GM12875 (cell line): Measurements from ENCODE around the gene MYO10.
"Not testable (repeated sequence)": the region's sequence is repeated elsewhere in the genome, so short reads cannot be mapped to it uniquely, and the experiment has no call there.

ENCODE experiments used
- H3K4me3 ChIP-seq: one replicate; pipeline ENCODE4 v1.5.1; 2011; ENCODE audit warnings: low read depth, low read length, control low read depth
- TF ChIP-seq, protein P1 (sequence below): IDR thresholded peaks from 2 replicates; pipeline ENCODE4 v1.5.1; 2011; ENCODE audit warnings: low read depth, mild to moderate bottlenecking, control low read depth, inconsistent platforms, low read length, moderate library complexity, borderline replicate concordance; ENCODE audit not compliant: insufficient read depth

The MYO10 gene

DNA sequence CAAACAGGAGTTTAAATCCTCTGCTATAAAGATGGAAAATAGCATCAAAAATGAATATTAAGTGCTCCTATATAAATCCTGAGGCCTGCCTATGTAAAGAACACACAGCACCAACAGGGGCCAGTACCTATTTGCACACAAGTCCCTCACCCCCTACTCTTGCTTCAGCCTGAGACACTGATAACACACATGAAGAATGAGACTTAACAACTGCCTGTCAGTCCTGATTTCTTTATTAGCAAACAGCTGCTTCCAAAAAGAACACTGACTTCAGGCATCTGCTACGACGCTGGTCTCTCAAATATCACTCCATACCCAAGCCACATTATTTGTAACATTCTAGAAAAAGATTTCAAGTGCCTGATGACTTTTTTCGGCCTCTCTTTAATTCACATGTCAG, 55.5 kb downstream of the MYO10 start:
- no peak overlapping the region for H3K4me3 ChIP-seq
- TF ChIP-seq, protein P1, sequence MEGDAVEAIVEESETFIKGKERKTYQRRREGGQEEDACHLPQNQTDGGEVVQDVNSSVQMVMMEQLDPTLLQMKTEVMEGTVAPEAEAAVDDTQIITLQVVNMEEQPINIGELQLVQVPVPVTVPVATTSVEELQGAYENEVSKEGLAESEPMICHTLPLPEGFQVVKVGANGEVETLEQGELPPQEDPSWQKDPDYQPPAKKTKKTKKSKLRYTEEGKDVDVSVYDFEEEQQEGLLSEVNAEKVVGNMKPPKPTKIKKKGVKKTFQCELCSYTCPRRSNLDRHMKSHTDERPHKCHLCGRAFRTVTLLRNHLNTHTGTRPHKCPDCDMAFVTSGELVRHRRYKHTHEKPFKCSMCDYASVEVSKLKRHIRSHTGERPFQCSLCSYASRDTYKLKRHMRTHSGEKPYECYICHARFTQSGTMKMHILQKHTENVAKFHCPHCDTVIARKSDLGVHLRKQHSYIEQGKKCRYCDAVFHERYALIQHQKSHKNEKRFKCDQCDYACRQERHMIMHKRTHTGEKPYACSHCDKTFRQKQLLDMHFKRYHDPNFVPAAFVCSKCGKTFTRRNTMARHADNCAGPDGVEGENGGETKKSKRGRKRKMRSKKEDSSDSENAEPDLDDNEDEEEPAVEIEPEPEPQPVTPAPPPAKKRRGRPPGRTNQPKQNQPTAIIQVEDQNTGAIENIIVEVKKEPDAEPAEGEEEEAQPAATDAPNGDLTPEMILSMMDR, result no peak

DNA sequence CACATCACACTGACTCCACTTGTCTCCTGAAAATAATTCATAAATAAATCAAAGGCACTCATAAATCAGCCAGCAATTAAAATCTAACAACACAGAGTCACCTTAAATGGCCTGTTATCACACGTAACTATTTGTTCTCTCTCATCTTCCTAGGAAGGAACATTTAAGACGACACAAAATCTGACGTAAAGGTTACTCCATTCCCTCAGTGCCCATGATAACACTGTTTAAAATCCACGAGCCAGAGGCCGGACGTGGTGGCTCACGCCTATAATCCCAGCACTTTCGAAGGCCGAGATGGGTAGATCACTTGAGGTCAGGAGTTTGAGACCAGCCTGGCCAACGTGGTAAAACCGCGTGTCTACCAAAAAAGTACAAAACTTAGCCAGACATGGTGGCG, 56.4 kb downstream of the MYO10 start:
- TF ChIP-seq, protein P1, result no peak

DNA sequence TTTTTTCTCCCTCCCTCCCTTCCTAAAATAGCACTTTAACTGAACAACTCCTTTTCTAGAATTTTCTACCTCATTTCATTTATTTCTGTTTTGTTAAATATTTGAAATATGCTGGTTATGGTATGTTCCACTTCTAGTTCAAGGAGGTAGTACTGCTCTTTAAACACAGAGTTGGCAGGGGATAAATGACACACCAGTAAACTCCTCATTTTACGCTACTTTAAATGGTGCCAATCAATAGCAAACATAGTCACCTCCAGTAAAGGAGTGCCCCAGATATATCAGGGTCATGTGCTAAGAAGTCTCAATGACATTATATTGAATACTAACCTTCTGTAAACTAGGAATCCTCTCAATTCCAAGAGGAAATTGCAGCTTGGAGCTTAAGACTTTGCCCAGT, 56.9 kb downstream of the MYO10 start:
- TF ChIP-seq, protein P1, result no peak
- no peak overlapping the region for H3K4me3 ChIP-seq

More for the DNA sequence above, 56.4 kb downstream of the MYO10 start:
- no peak overlapping the region for H3K4me3 ChIP-seq

DNA sequence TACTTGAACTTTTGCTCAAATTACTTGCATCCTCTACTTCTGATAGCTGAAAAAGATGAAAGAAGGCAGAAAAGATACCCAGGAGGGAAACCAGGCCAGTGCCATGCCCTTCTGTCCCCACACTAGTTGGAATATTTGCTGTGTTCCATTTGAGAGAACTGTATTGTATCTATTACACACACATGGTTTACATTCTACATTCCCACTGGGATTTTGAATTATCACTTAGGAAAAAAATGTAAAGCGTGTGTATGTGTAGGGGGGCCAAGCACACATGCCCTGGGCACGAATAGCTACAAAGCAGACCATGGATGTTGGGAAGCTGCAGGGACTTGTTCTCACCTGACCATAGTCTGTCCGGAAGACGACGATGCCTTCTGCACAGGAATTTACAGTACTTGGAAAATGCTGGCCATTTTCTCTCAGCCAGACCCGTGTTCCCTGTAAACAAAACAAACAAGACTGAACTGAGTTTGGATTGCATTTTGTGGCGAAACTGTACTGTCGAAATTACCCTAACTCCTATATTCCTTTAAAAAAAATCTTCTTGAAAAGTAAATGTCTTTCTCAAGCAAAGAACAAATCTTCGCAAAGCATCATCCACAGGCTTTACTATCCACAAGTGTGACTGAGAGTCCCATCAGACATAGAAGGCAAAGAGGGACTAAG, 58.7 kb downstream of the MYO10 start:
- H3K4me3 ChIP-seq, result no peak overlapping the region
- TF ChIP-seq, protein P1, result no peak

DNA sequence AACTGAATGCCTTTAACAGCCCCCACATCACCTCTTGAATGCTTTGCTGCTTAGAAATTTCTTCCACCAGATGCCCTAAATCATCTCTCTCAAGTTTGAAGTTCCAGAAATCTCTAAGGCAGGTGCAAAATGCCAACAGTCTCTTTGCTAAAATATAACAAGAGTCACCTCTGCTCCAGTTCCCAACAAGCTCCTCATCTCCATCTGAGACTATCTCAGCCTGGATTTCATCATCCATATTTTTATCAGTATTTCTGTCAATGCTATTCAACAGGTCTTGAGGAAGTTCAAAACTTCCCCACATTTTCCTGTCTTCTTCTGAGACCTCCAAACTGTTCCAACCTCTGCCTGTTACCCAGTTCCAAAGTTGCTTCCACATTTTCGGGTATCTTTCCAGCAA, 61.7 kb downstream of the MYO10 start:
- not testable (repeated sequence) for H3K4me3 ChIP-seq

DNA sequence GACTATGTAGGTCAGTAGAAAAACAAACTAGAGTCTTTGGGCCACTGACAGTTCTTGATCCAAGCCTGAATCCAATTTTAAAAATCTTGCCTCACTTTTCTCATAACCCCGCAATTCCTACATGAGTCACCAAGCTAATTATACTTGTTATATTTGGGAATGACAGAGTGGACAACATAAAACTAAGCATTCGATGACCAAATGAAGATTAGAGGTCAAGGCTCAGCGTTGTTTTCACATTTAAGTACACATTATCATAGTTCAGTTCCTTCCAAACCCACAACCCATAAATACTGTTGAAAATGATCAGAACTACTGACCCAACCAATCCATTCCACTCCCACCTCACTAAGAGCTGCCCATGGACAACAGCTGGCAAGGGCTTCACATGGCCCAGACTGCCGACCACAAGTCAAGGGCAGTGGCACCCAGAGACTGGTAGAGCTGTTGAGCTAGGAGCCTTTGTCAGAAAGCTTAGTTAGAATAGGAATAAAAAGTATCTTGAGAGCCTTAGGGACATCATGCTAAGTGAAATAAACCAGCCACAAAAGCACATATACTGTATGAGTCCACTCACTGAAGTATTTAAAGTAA, 64.2 kb downstream of the MYO10 start:
- no peak overlapping the region for H3K4me3 ChIP-seq
- TF ChIP-seq, protein P1, result no peak

DNA sequence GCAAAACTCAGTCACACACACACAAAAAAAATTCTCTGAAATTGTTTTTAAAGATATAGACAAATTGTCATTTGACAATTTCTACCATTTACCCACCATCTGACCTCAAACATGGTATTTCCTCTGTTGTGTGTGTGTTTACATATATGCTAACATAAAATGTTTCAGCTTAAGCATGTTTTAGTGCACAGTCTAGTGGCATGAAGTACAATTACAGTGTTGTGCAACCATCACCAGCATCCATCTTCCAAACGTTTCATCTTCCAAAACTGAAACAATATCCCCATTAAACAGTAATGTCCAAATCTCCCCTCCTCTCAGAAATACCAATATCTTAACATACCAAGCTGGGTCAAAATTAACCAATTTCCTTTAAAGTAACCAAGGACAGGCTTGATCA, 65.2 kb downstream of the MYO10 start:
- H3K4me3 ChIP-seq, result no peak overlapping the region
- TF ChIP-seq, protein P1, result no peak
